ENCODE results near the gene OR6N2. TPM values are rescaled to one million over a fixed set of nuclear protein-coding genes. Genes with fewer than 3 reads are reported as not detected.

Gene OR6N2
- total and polyA plus RNA-seq, 4 donors, result not detected

- H3K9ac ChIP-seq (ENCODE audit: low read depth in 1 of 2, low read length in 2 of 2), result no peak overlapping the region
Observed at GRCh38 chr1:158801396-158801795, 20.4 kb upstream of the OR6N2 start.

More at GRCh38 chr1:158801396-158801795, 20.4 kb upstream of the OR6N2 start:
- Histone ChIP-seq H3K27me3 (ENCODE audit: control insufficient read depth in 4 of 4, insufficient read depth in 4 of 4, low read length in 3 of 4) (peaks cover 0 to 2% (median 0%) of the 10 kb centered on the region in 4 donors), H3K27ac (ENCODE audit: low read depth in 1 of 2, low read length in 2 of 2) (no peak overlapping the region), H3K9me3 (ENCODE audit: control insufficient read depth in 4 of 4, low read length in 3 of 4) (no peaks in the 10 kb centered on the region), H3K4me3 (ENCODE audit: low read depth in 1 of 3, low read length in 3 of 3) (no peak overlapping the region), H3K36me3 (ENCODE audit: control insufficient read depth in 4 of 4, insufficient read depth in 3 of 4, low read depth in 1 of 4, low read length in 3 of 4) (no peaks in the 10 kb centered on the region), H3K4me1 (ENCODE audit: control insufficient read depth in 4 of 4, insufficient read depth in 4 of 4, low read length in 3 of 4) (no peaks in the 10 kb centered on the region)
- no peak for DNase-seq (ENCODE audit: low spot score)
- TF ChIP-seq RAD21 (IDR thresholded peaks at IDR 0.05) (no peak), SP1 (IDR thresholded peaks at IDR 0.05) (no peak), HNF4G (IDR thresholded peaks at IDR 0.05) (no peak), ZBTB33 (IDR thresholded peaks at IDR 0.05) (no peak), ATF3 (IDR thresholded peaks at IDR 0.05) (no peak), CTCF (IDR thresholded peaks at IDR 0.05; ENCODE audit: low read depth, low read length, missing input control) (no peak), EGR1 (IDR thresholded peaks at IDR 0.05; ENCODE audit: low read depth in 2 of 2) (no peak), YY1 (IDR thresholded peaks at IDR 0.05) (no peak), FOXA1 (IDR thresholded peaks at IDR 0.05) (no peak), GABPA (IDR thresholded peaks at IDR 0.05 in 1 of 2, conservative IDR thresholded peaks at IDR 0.05 in 1 of 2) (no peak), RXRA (IDR thresholded peaks at IDR 0.05) (no peak), JUND (IDR thresholded peaks at IDR 0.05) (no peak), NR2F2 (IDR thresholded peaks at IDR 0.05) (no peak), HNF4A (conservative IDR thresholded peaks at IDR 0.05) (no peak), REST (IDR thresholded peaks at IDR 0.05) (no peak), MAX (IDR thresholded peaks at IDR 0.05) (no peak), TAF1 (conservative IDR thresholded peaks at IDR 0.05) (no peak)
- WGBS, result 60% methylated on average over 1 of the region's 1 CpG
